ENCODE results near the gene LCN10.

Gene LCN10

GRCh38 chr9:136695955-136696354 is 46.8 kb downstream of the LCN10 start:
- TF ChIP-seq CTCF (IDR thresholded peaks at IDR 0.05; ENCODE audit: insufficient read depth, missing control alignments) = no peak
- DNase-seq (ENCODE audit: insufficient read length, low spot score) (no peak), FAIRE-seq (no peak)

GRCh38 chr9:136695435-136695895 is 47.3 kb downstream of the LCN10 start:
- no peak for DNase-seq (ENCODE audit: insufficient read length, low spot score)
- no peak for FAIRE-seq

GRCh38 chr9:136694872-136695247 is 47.9 kb downstream of the LCN10 start:
- FAIRE-seq (no peak), DNase-seq (ENCODE audit: insufficient read length, low spot score) (no peak)
- no peak for TF ChIP-seq CTCF (IDR thresholded peaks at IDR 0.05; ENCODE audit: insufficient read depth, missing control alignments)

More at GRCh38 chr9:136695435-136695895, 47.3 kb downstream of the LCN10 start:
- TF ChIP-seq CTCF (IDR thresholded peaks at IDR 0.05; ENCODE audit: insufficient read depth, missing control alignments) = no peak

GRCh38 chr9:136694163-136694871 is 48.4 kb downstream of the LCN10 start:
- DNase-seq (ENCODE audit: insufficient read length, low spot score) (peak; percentile 89), FAIRE-seq (no peak)
- peak; percentile 39 for TF ChIP-seq CTCF (IDR thresholded peaks at IDR 0.05; ENCODE audit: insufficient read depth, missing control alignments)

- no peak for FAIRE-seq
- no peak for DNase-seq (ENCODE audit: insufficient read length, low spot score)
- no peak for TF ChIP-seq CTCF (IDR thresholded peaks at IDR 0.05; ENCODE audit: insufficient read depth, missing control alignments)
These were observed 49.1 kb downstream of the LCN10 start for GRCh38 chr9:136693490-136694162.

GRCh38 chr9:136693135-136693489 is 49.6 kb downstream of the LCN10 start:
- FAIRE-seq (no peak), DNase-seq (ENCODE audit: insufficient read length, low spot score) (no peak)
- no peak for TF ChIP-seq CTCF (IDR thresholded peaks at IDR 0.05; ENCODE audit: insufficient read depth, missing control alignments)

Data from D721Med (cell line).